SK-N-MC (cell line): ENCODE results near the gene SLC29A1.

ENCODE experiments used
- EZH2 ChIP-seq: fragments of 200-600 bp; sonication (generic); IDR thresholded peaks from one replicate; pipeline ENCODE4 v1.6.1; 2017; ENCODE audit warnings: antibody characterized with exemption
- POLR2AphosphoS5 ChIP-seq: IDR thresholded peaks from 2 replicates; pipeline ENCODE4 v1.6.1; 2012; ENCODE audit warnings: mild to moderate bottlenecking, low read depth, low read length, borderline replicate concordance

DNA sequence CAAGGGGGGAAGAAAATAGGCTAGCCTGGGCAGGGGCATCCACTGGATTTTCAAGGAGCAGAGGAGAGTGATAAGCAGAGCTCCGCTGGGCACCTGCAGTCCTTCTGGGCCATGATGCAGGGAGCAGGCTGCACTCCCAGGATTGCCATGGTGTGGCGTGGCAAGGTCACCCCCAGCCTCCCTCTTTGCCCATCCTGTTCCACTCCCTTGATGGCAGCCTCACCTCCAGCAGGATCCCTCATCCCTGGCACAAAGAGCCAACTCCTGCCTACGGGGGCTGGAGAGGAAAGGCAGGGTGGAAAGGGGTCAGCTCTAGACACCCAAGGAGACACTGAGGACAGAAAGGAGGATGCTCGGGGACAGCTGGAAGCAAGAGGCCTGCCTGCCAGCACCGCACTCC is 29.1 kb upstream of the SLC29A1 start:
- TF ChIP-seq POLR2AphosphoS5 (no peak), EZH2 (no peak)
